Nephron (organoid): ENCODE measurements around the gene KIRREL3.
"Not testable (repeated sequence)": the region's sequence is repeated elsewhere in the genome, so short reads cannot be mapped to it uniquely, and the experiment has no call there.

Source experiments
- H3K27ac Mint-ChIP-seq, 3 experiments: 2 replicates each; pipeline ENCODE4 v1.8.0; 2020; ENCODE audit warnings: mixed read lengths in 3 of 3, mild to moderate bottlenecking in 2 of 3, moderate library complexity in 1 of 3
- H3K27me3 Mint-ChIP-seq: 2 replicates; pipeline ENCODE4 v1.8.0; 2021; ENCODE audit warnings: low read depth, mild to moderate bottlenecking, moderate library complexity, mixed read lengths
- H3K36me3 Mint-ChIP-seq: 2 replicates; pipeline ENCODE4 v1.8.0; 2020; ENCODE audit warnings: low read depth, mixed read lengths
- H3K4me1 Mint-ChIP-seq: 2 replicates; pipeline ENCODE4 v1.8.0; 2020; ENCODE audit warnings: mixed read lengths
- H3K4me3 Mint-ChIP-seq, 3 experiments: 2 replicates each; pipeline ENCODE4 v1.8.0; 2020; ENCODE audit warnings: mild to moderate bottlenecking in 3 of 3, mixed read lengths in 3 of 3, moderate library complexity in 2 of 3
- H3K9me3 Mint-ChIP-seq: 2 replicates; pipeline ENCODE4 v1.8.0; 2020; ENCODE audit warnings: mixed read lengths
- CTCF ChIP-seq, 3 experiments: fragments of 200-600 bp; sonication (generic); IDR thresholded peaks; one replicate each; pipeline ENCODE4 v1.5.0; 2021; ENCODE audit warnings: antibody characterized with exemption in 3 of 3; ENCODE audit not compliant: unreplicated experiment in 3 of 3

Gene KIRREL3

GRCh38 chr11:126387857-126388256, 612.7 kb downstream of the KIRREL3 start:
- no peak for TF ChIP-seq CTCF (IDR thresholded peaks at IDR 0.05; ENCODE audit: unreplicated experiment in 3 of 3)
- H3K9me3 Mint-ChIP-seq: no peaks in the 10 kb centered on the region
- H3K27me3 Mint-ChIP-seq: no peaks in the 10 kb centered on the region
- peaks cover 48% of the 10 kb centered on the region for H3K4me1 Mint-ChIP-seq
- H3K36me3 Mint-ChIP-seq: no peaks in the 10 kb centered on the region
- no peak overlapping the region for H3K4me3 Mint-ChIP-seq
- H3K27ac Mint-ChIP-seq: peak overlapping the region in 1 of 3 experiments; percentile 38

- H3K27me3 Mint-ChIP-seq, H3K4me3 Mint-ChIP-seq, H3K9me3 Mint-ChIP-seq, H3K36me3 Mint-ChIP-seq, H3K27ac Mint-ChIP-seq: not testable (repeated sequence)
- peaks cover 36% of the 10 kb centered on the region for H3K4me1 Mint-ChIP-seq
Measured at GRCh38 chr11:126386729-126387071, 613.9 kb downstream of the KIRREL3 start.

- Mint-ChIP-seq H3K36me3 (no peaks in the 10 kb centered on the region), H3K4me1 (peaks cover 31% of the 10 kb centered on the region), H3K27ac (no peak overlapping the region)
Measured at GRCh38 chr11:126385991-126386728, 614.4 kb downstream of the KIRREL3 start.

GRCh38 chr11:126384449-126385070, 616.0 kb downstream of the KIRREL3 start:
- no peaks in the 10 kb centered on the region for H3K9me3 Mint-ChIP-seq
- peaks cover 24% of the 10 kb centered on the region for H3K4me1 Mint-ChIP-seq
- H3K27me3 Mint-ChIP-seq: no peaks in the 10 kb centered on the region
- H3K27ac Mint-ChIP-seq: no peak overlapping the region
- no peaks in the 10 kb centered on the region for H3K36me3 Mint-ChIP-seq
- TF ChIP-seq CTCF (IDR thresholded peaks at IDR 0.05; ENCODE audit: unreplicated experiment in 3 of 3): no peak
- no peak overlapping the region for H3K4me3 Mint-ChIP-seq

More at GRCh38 chr11:126385991-126386728, 614.4 kb downstream of the KIRREL3 start:
- H3K27me3 Mint-ChIP-seq: no peaks in the 10 kb centered on the region
- H3K4me3 Mint-ChIP-seq: no peak overlapping the region
- H3K9me3 Mint-ChIP-seq: no peaks in the 10 kb centered on the region
- TF ChIP-seq CTCF (IDR thresholded peaks at IDR 0.05; ENCODE audit: unreplicated experiment in 3 of 3): no peak

- no peaks in the 10 kb centered on the region for H3K9me3 Mint-ChIP-seq
- no peak overlapping the region for H3K4me3 Mint-ChIP-seq
- peak overlapping the region in 1 of 3 experiments; percentile 54 for H3K27ac Mint-ChIP-seq
- no peaks in the 10 kb centered on the region for H3K27me3 Mint-ChIP-seq
- no peak for TF ChIP-seq CTCF (IDR thresholded peaks at IDR 0.05; ENCODE audit: unreplicated experiment in 3 of 3)
- no peaks in the 10 kb centered on the region for H3K36me3 Mint-ChIP-seq
- H3K4me1 Mint-ChIP-seq: peaks cover 23% of the 10 kb centered on the region
Measured at GRCh38 chr11:126383339-126384335, 616.9 kb downstream of the KIRREL3 start.

GRCh38 chr11:126382641-126383040, 617.9 kb downstream of the KIRREL3 start:
- H3K4me1 Mint-ChIP-seq: peaks cover 21% of the 10 kb centered on the region
- not testable (repeated sequence) for H3K27ac Mint-ChIP-seq, H3K36me3 Mint-ChIP-seq, H3K27me3 Mint-ChIP-seq, H3K4me3 Mint-ChIP-seq, H3K9me3 Mint-ChIP-seq

- not testable (repeated sequence) for H3K27me3 Mint-ChIP-seq, H3K9me3 Mint-ChIP-seq, H3K4me3 Mint-ChIP-seq, H3K27ac Mint-ChIP-seq, H3K36me3 Mint-ChIP-seq
- peaks cover 20% of the 10 kb centered on the region for H3K4me1 Mint-ChIP-seq
Measured at GRCh38 chr11:126381960-126382359, 618.6 kb downstream of the KIRREL3 start.
